PC-3 (cell line): Measurements from ENCODE around the gene DYNLT3. TPM values are rescaled to one million over a fixed set of nuclear protein-coding genes. Genes with fewer than 3 reads are reported as not detected.

Source experiments
- ATAC-seq: fragments of 200-7000 bp; cut with Tn5 transposase; 2 replicates; pipeline ENCODE4 v1.9.1; 2020; ENCODE audit warnings: mild to moderate bottlenecking, moderate library complexity
- BruUV-seq: library from RNA; stranded (reverse); fragments of 400-500 nt; replicated peaks from 2 replicates; lab custom pipeline; 2021; lab: Mats Ljungman, UMichigan
- CTCF ChIA-PET: fragments of 300-600 bp; sonication (Branson Sonifier 250); formaldehyde crosslinking; loops from one replicate; lab custom pipeline; 2022; ENCODE audit warnings: antibody characterized with exemption; lab: Charles Lee
- POLR2A ChIA-PET: fragments of 300-600 bp; sonication (Branson Sonifier 250); formaldehyde crosslinking; loops from one replicate; lab custom pipeline; 2022; ENCODE audit warnings: antibody characterized with exemption; ENCODE audit not compliant: unreplicated experiment; lab: Charles Lee
- DNase-seq: peaks from one replicate; pipeline ENCODE4 v3.0.0-alpha.2; 2015
- H2AFZ ChIP-seq: fragments of 300-600 bp; sonication (generic); 2 replicates; pipeline ENCODE4 v1.6.0; 2016; ENCODE audit warnings: antibody characterized with exemption, low read length
- H3F3A ChIP-seq: fragments of 300-600 bp; sonication (generic); one replicate; pipeline ENCODE4 v1.6.0; 2017; ENCODE audit warnings: antibody characterized with exemption, low read length, control low read depth, mild to moderate bottlenecking; ENCODE audit not compliant: unreplicated experiment
- H3K27ac ChIP-seq: fragments of 300-600 bp; sonication (generic); 2 replicates; pipeline ENCODE4 v1.5.1; 2016; ENCODE audit warnings: mild to moderate bottlenecking, low read length
- H3K27me3 ChIP-seq: fragments of 300-600 bp; sonication (generic); 2 replicates; pipeline ENCODE4 v1.6.1; 2016; ENCODE audit warnings: low read length, mixed read lengths
- H3K36me3 ChIP-seq: fragments of 300-600 bp; sonication (generic); 2 replicates; pipeline ENCODE4 v1.6.1; 2016; ENCODE audit warnings: low read depth, mixed run types, low read length, mixed read lengths
- H3K4me1 ChIP-seq: fragments of 300-600 bp; sonication (generic); 2 replicates; pipeline ENCODE4 v1.5.1; 2016; ENCODE audit warnings: low read length; ENCODE audit not compliant: insufficient read depth
- H3K4me2 ChIP-seq: fragments of 300-600 bp; sonication (generic); 2 replicates; pipeline ENCODE4 v1.6.0; 2016; ENCODE audit warnings: low read length
- H3K4me3 ChIP-seq: fragments of 300-600 bp; sonication (generic); 2 replicates; pipeline ENCODE4 v1.5.1; 2016; ENCODE audit warnings: mild to moderate bottlenecking, low read length, mixed read lengths
- H3K79me2 ChIP-seq: fragments of 300-600 bp; sonication (generic); 2 replicates; pipeline ENCODE4 v1.6.1; 2017; ENCODE audit warnings: low read length, mixed read lengths
- H3K9ac ChIP-seq: fragments of 300-600 bp; sonication (generic); 2 replicates; pipeline ENCODE4 v1.6.0; 2016; ENCODE audit warnings: mild to moderate bottlenecking, low read length
- H3K9me2 ChIP-seq: fragments of 300-600 bp; sonication (generic); replicated peaks from 2 replicates; pipeline ENCODE4 v1.6.1; 2016; ENCODE audit warnings: mixed run types, low read length, mixed read lengths
- H3K9me3 ChIP-seq: fragments of 300-600 bp; sonication (generic); 2 replicates; pipeline ENCODE4 v1.6.1; 2016; ENCODE audit warnings: low read length, mixed read lengths
- H4K20me1 ChIP-seq: fragments of 300-600 bp; sonication (generic); 2 replicates; pipeline ENCODE4 v1.6.1; 2016; ENCODE audit warnings: low read length, mixed read lengths
- CTCF ChIP-seq: fragments of 300-600 bp; sonication (generic); conservative IDR thresholded peaks from 2 replicates; pipeline ENCODE4 v1.5.1; 2017; ENCODE audit warnings: antibody characterized with exemption, low read depth, mild to moderate bottlenecking, low read length
- EZH2 ChIP-seq: fragments of 300-600 bp; sonication (generic); IDR thresholded peaks from one replicate; pipeline ENCODE4 v1.6.1; 2017; ENCODE audit warnings: antibody characterized with exemption, mild to moderate bottlenecking, low read length; ENCODE audit not compliant: unreplicated experiment
- EZH2phosphoT487 ChIP-seq: fragments of 300-600 bp; sonication (generic); IDR thresholded peaks from 2 replicates; pipeline ENCODE4 v1.6.1; 2018; ENCODE audit warnings: mild to moderate bottlenecking, antibody characterized with exemption, low read length, borderline replicate concordance
- intact Hi-C: fragments of 100-400 bp; cut with micrococcal nuclease; formaldehyde crosslinking; loops from 2 replicates; pipeline ENCODE4 v1.9.0; 2023
- total RNA-seq: library from RNA; depleted of rRNA; stranded (reverse); fragments of >200 nt; gene quantifications from 2 replicates; pipeline ENCODE4 v1.2.3, GENCODE V29; 2014

The DYNLT3 gene
- total RNA-seq, 1 experiment from 2014 or later: 44.0 TPM

- no peaks in the 10 kb centered on the region for H3K36me3 ChIP-seq
- H3K4me1 ChIP-seq: no peaks in the 10 kb centered on the region
- H3K9me3 ChIP-seq: no peaks in the 10 kb centered on the region
- no TSS peak for BruUV-seq
- no peaks in the 10 kb centered on the region for H3K9me2 ChIP-seq
- H3K79me2 ChIP-seq: no peaks in the 10 kb centered on the region
- ChIA-PET CTCF (no interaction called here), POLR2A (no interaction called here)
- no peak overlapping the region for H3K27ac ChIP-seq
- H3K4me2 ChIP-seq: no peak overlapping the region
- H4K20me1 ChIP-seq: no peaks in the 10 kb centered on the region
- no peak for DNase-seq
- no peak overlapping the region for H3K9ac ChIP-seq
- no peak overlapping the region for H3K4me3 ChIP-seq
- TF ChIP-seq EZH2phosphoT487 (no peak), EZH2 (no peak), CTCF (no peak)
- ATAC-seq: no peak
- no peak overlapping the region for H2AFZ ChIP-seq
- intact Hi-C loops: no loop called here
- H3K27me3 ChIP-seq: no peaks in the 10 kb centered on the region
- H3F3A ChIP-seq: no peaks in the 10 kb centered on the region
Observed at GRCh38 chrX:37895795-37896510, 48.6 kb upstream of the DYNLT3 start.

- no peak for ATAC-seq
- Histone ChIP-seq H4K20me1 (no peaks in the 10 kb centered on the region), H3K4me2 (no peak overlapping the region), H3K9me3 (no peaks in the 10 kb centered on the region), H3K27ac (no peak overlapping the region), H3F3A (no peaks in the 10 kb centered on the region), H3K36me3 (no peaks in the 10 kb centered on the region), H3K4me1 (no peaks in the 10 kb centered on the region), H3K27me3 (no peaks in the 10 kb centered on the region), H2AFZ (no peak overlapping the region), H3K4me3 (no peak overlapping the region), H3K9me2 (no peaks in the 10 kb centered on the region), H3K79me2 (no peaks in the 10 kb centered on the region), H3K9ac (no peak overlapping the region)
- POLR2A ChIA-PET: no interaction called here
- no TSS peak for BruUV-seq
- intact Hi-C loops: no loop called here
- CTCF ChIA-PET: no interaction called here
- TF ChIP-seq CTCF (no peak), EZH2 (no peak), EZH2phosphoT487 (no peak)
- no peak for DNase-seq
Observed at GRCh38 chrX:37894725-37895124, 47.4 kb upstream of the DYNLT3 start.

GRCh38 chrX:37888010-37888409 is 40.6 kb upstream of the DYNLT3 start:
- Histone ChIP-seq H3K27me3 (no peaks in the 10 kb centered on the region), H3K79me2 (no peaks in the 10 kb centered on the region), H4K20me1 (no peaks in the 10 kb centered on the region), H3K36me3 (no peaks in the 10 kb centered on the region), H3K9ac (no peak overlapping the region), H2AFZ (no peak overlapping the region), H3K4me1 (peaks cover 24% of the 10 kb centered on the region), H3K27ac (no peak overlapping the region), H3K9me2 (no peaks in the 10 kb centered on the region), H3K9me3 (no peaks in the 10 kb centered on the region), H3F3A (no peaks in the 10 kb centered on the region), H3K4me2 (no peak overlapping the region), H3K4me3 (no peak overlapping the region)
- BruUV-seq: no TSS peak
- POLR2A ChIA-PET: no interaction called here
- CTCF ChIA-PET: no interaction called here
- TF ChIP-seq EZH2: no peak
- no peak for TF ChIP-seq EZH2phosphoT487
- ATAC-seq (no peak), DNase-seq (no peak)
- intact Hi-C loops: no loop called here
